Nephron progenitor cell (in vitro differentiated cells): ENCODE results near the gene ENSA.
"Not testable (repeated sequence)": the region's sequence is repeated elsewhere in the genome, so short reads cannot be mapped to it uniquely, and the experiment has no call there.

Experiments
- DNase-seq: peaks from one replicate; pipeline ENCODE4 v3.0.0; 2021
- H3K27ac Mint-ChIP-seq: 2 replicates; pipeline ENCODE4 v1.8.0; 2021; ENCODE audit warnings: mild to moderate bottlenecking, moderate library complexity, mixed read lengths
- H3K27me3 Mint-ChIP-seq: 2 replicates; pipeline ENCODE4 v1.8.0; 2021; ENCODE audit warnings: mild to moderate bottlenecking, low read depth, mixed read lengths; ENCODE audit not compliant: poor library complexity
- H3K36me3 Mint-ChIP-seq: 2 replicates; pipeline ENCODE4 v1.8.0; 2021; ENCODE audit warnings: low read depth, mixed read lengths
- H3K4me1 Mint-ChIP-seq: 2 replicates; pipeline ENCODE4 v1.8.0; 2021; ENCODE audit warnings: mixed read lengths
- H3K4me3 Mint-ChIP-seq: 2 replicates; pipeline ENCODE4 v1.8.0; 2021; ENCODE audit warnings: mild to moderate bottlenecking, moderate library complexity, mixed read lengths
- H3K9me3 Mint-ChIP-seq: 2 replicates; pipeline ENCODE4 v1.8.0; 2021; ENCODE audit warnings: mild to moderate bottlenecking, moderate library complexity, mixed read lengths
- TF ChIP-seq, protein P1 (sequence below): fragments of 200-600 bp; sonication (generic); IDR thresholded peaks from 2 replicates; pipeline ENCODE4 v1.5.0; 2021; ENCODE audit warnings: antibody characterized with exemption

The ENSA gene

DNA sequence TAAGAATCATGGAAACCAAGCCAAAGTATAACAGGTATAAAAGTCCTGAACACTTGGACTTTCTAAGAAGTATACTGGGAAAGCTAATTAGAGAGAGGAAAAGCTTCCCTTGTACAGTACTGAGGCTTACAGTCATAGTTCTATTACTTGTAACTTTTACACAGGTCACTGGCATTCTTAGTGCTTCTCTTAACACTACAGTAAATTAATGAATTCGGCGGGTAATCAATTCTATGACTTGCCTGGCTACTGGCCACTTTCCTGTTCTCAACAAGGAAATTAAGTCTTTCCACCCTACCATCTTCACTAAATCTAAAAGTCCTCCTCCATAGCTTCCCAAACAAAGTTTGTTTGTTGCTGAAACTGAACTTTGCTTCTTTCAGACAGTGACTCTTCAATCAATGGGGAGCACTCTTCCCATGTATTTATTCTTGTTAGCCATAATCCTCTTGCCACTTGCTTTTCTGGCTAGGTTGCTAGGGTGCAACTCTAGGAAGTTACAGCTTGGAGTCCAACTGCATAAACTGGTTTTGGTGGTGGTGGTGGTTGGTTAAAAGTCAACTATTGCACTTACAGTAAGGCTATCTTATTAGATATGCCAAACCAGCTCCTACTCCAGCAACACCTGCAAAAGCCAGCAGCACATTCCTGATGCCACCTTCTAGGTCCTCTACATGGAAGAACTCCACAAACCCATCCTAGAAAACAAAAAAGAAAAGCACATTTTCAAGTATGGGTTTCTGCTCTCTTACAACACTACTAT is 52.4 kb downstream of the ENSA start:
- Mint-ChIP-seq H3K9me3 (no peaks in the 10 kb centered on the region), H3K36me3 (peaks cover 63% of the 10 kb centered on the region), H3K4me1 (peaks cover 53% of the 10 kb centered on the region), H3K4me3 (peak overlapping the region; percentile 100), H3K27me3 (no peaks in the 10 kb centered on the region), H3K27ac (peak overlapping the region; percentile 100)
- DNase-seq = no peak
- TF ChIP-seq, protein P1, sequence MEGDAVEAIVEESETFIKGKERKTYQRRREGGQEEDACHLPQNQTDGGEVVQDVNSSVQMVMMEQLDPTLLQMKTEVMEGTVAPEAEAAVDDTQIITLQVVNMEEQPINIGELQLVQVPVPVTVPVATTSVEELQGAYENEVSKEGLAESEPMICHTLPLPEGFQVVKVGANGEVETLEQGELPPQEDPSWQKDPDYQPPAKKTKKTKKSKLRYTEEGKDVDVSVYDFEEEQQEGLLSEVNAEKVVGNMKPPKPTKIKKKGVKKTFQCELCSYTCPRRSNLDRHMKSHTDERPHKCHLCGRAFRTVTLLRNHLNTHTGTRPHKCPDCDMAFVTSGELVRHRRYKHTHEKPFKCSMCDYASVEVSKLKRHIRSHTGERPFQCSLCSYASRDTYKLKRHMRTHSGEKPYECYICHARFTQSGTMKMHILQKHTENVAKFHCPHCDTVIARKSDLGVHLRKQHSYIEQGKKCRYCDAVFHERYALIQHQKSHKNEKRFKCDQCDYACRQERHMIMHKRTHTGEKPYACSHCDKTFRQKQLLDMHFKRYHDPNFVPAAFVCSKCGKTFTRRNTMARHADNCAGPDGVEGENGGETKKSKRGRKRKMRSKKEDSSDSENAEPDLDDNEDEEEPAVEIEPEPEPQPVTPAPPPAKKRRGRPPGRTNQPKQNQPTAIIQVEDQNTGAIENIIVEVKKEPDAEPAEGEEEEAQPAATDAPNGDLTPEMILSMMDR = no peak

- no peak for DNase-seq
- Mint-ChIP-seq H3K27ac (peak overlapping the region; percentile 48), H3K36me3 (peaks cover 64% of the 10 kb centered on the region), H3K4me3 (peak overlapping the region; percentile 100), H3K27me3 (no peaks in the 10 kb centered on the region), H3K9me3 (no peaks in the 10 kb centered on the region), H3K4me1 (peaks cover 53% of the 10 kb centered on the region)
- TF ChIP-seq, protein P1 = no peak
Measured at GRCh38 chr1:150576367-150576711, 53.1 kb downstream of the ENSA start.

DNA sequence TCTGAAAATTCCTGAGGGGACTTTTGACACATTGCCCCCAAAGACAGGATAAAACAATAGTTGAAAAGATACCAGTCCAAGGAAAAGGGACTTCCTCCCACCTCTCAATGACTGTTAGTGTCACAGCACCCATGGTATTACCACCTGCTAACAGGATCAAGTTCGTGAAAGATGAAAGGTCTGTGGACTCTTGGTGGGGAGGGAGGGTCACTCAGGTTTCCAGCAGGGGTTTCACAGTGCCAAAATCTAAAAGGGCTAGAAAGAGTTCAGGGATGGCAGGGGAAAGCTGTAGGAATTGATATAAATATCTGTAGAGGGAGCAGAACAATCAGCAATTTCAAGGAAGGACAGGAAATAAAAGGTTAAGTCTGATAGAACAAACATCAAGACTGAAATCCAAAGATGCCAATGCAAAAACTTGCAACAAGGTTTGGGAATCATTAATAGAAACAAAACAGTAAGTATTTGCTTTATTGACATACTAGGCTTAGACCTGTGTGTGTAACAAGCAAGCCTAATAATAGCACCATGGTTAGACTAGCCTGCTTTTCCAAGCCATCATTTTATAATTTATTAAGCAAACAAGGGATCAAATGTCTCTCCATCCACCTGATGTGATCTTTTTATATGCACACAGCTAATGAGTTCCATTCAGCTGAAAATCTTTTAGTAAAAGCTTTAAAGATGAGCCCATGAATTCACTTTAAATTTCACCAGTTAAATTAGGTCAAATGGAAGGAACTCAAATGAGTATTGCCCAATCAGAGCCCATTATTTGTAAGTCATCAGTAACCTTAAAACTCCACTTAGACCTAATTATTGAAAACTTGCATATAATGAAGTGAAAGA is 53.7 kb downstream of the ENSA start:
- Mint-ChIP-seq H3K27me3 (no peaks in the 10 kb centered on the region), H3K4me1 (peaks cover 51% of the 10 kb centered on the region), H3K36me3 (peaks cover 70% of the 10 kb centered on the region), H3K4me3 (peak overlapping the region; percentile 100), H3K27ac (peak overlapping the region; percentile 76), H3K9me3 (no peaks in the 10 kb centered on the region)
- no peak for DNase-seq
- TF ChIP-seq, protein P1 = no peak

GRCh38 chr1:150575072-150575489 is 54.3 kb downstream of the ENSA start:
- H3K27me3 Mint-ChIP-seq = no peaks in the 10 kb centered on the region
- H3K4me3 Mint-ChIP-seq = peak overlapping the region; percentile 100
- H3K4me1 Mint-ChIP-seq = peaks cover 48% of the 10 kb centered on the region
- no peaks in the 10 kb centered on the region for H3K9me3 Mint-ChIP-seq
- H3K27ac Mint-ChIP-seq = peak overlapping the region; percentile 74
- TF ChIP-seq, protein P1 = no peak
- H3K36me3 Mint-ChIP-seq = peaks cover 72% of the 10 kb centered on the region
- DNase-seq = no peak

DNA sequence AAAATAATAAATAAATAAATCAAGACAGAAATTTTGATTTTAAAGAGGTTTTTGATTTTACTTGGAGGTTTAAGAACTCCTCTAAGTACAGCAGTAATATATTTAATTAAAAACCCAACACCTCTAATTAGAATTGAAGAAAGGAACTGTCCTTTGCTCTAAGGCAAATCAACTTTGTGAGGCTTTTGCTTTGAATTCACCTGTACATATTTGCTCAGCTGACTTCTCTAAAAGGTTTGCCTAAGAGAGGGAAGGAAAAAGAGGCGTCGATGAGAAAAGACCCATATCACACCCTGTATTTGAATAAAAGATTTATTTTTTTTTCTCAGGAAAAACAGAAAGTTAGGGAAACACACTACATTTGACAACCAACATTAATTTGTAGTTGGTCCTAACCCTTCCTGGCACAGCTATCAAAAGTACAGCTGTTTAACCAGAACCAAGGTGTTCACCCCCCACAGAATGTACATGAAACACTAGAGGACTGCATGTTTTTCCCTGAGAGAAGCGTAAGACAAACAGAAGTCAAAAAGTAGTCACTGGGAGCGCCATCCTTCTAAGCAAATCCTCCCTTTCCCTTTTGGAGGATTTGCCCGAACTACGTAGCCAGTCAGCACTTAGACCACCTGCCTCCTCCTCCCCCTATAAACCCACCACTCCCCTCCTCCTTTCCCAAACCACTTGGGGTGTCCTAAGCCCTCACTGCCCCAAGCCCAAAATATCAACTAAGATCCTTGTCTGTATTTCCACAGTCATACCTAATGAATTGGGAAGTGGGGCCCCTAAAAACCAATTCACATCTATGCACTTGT is 54.9 kb downstream of the ENSA start:
- Mint-ChIP-seq H3K27ac (peak overlapping the region; percentile 74), H3K9me3 (no peaks in the 10 kb centered on the region), H3K4me1 (peaks cover 50% of the 10 kb centered on the region), H3K27me3 (peaks cover 2% of the 10 kb centered on the region), H3K4me3 (peak overlapping the region; percentile 100), H3K36me3 (peaks cover 72% of the 10 kb centered on the region)
- TF ChIP-seq, protein P1 = no peak
- no peak for DNase-seq

- H3K27me3 Mint-ChIP-seq, H3K4me3 Mint-ChIP-seq, H3K27ac Mint-ChIP-seq, H3K9me3 Mint-ChIP-seq, DNase-seq: not testable (repeated sequence)
- Mint-ChIP-seq H3K36me3 (peaks cover 72% of the 10 kb centered on the region), H3K4me1 (peaks cover 58% of the 10 kb centered on the region)
Measured at GRCh38 chr1:150573648-150574071, 55.8 kb downstream of the ENSA start.
